CD4-positive, alpha-beta T cell treated with Interleukin-17A for 4 hours (primary cell): ENCODE data around the gene SPACA5.
"Not testable (repeated sequence)": the region's sequence is repeated elsewhere in the genome, so short reads cannot be mapped to it uniquely, and the experiment has no call there.

Experiments used
- DNase-seq: peaks from one replicate; pipeline ENCODE4 v3.0.0-alpha.2; 2020; ENCODE audit warnings: mixed read lengths

Gene SPACA5

GRCh38 chrX:48006688-48007087 lies at the start of gene SPACA5:
SPACA5 (plus strand) TSS chrX:48006988; CDS start chrX:48007803, 815 bp downstream.
- not testable (repeated sequence) for DNase-seq

GRCh38 chrX:47958206-47958605 lies 48.6 kb upstream of the SPACA5 start:
- not testable (repeated sequence) for DNase-seq

GRCh38 chrX:47958761-47959342 lies 47.9 kb upstream of the SPACA5 start:
- peak; percentile 41 for DNase-seq

- DNase-seq = no peak
These were observed 46.4 kb upstream of the SPACA5 start for GRCh38 chrX:47960406-47960805.

- not testable (repeated sequence) for DNase-seq
These were observed 45.0 kb upstream of the SPACA5 start for GRCh38 chrX:47961830-47962229.

GRCh38 chrX:47965526-47965925 lies 41.3 kb upstream of the SPACA5 start:
- DNase-seq = not testable (repeated sequence)

GRCh38 chrX:47973235-47973634 lies 33.6 kb upstream of the SPACA5 start:
- DNase-seq = no peak

- DNase-seq = no peak
These were observed 30.3 kb upstream of the SPACA5 start for GRCh38 chrX:47976254-47977151.

- DNase-seq = peak; percentile 19
These were observed 15.3 kb upstream of the SPACA5 start for GRCh38 chrX:47991263-47992094.

- DNase-seq = no peak
These were observed 14.8 kb upstream of the SPACA5 start for GRCh38 chrX:47992095-47992380.

GRCh38 chrX:47992669-47993068 lies 14.1 kb upstream of the SPACA5 start:
- DNase-seq = no peak

GRCh38 chrX:48001260-48001659 lies 5.5 kb upstream of the SPACA5 start:
- DNase-seq = no peak

- DNase-seq = no peak
These were observed 4.5 kb upstream of the SPACA5 start for GRCh38 chrX:48002319-48002718.

GRCh38 chrX:48002929-48003328 lies 3.9 kb upstream of the SPACA5 start:
- DNase-seq = no peak

- DNase-seq = peak; percentile 27
These were observed 3.4 kb upstream of the SPACA5 start for GRCh38 chrX:48003367-48003757.

- DNase-seq = peak; percentile 93
These were observed 2.9 kb upstream of the SPACA5 start, which contains the start of gene ZNF182 for GRCh38 chrX:48003758-48004457. ZNF182 (minus strand) TSS chrX:48003989; CDS start chrX:48002609, 1,380 bp downstream.

- DNase-seq = not testable (repeated sequence)
These were observed 2.7 kb downstream of the SPACA5 start for GRCh38 chrX:48009445-48009960.

GRCh38 chrX:48016583-48017310 lies 10.0 kb downstream of the SPACA5 start:
- not testable (repeated sequence) for DNase-seq

GRCh38 chrX:48019892-48020291 lies 13.1 kb downstream of the SPACA5 start:
- not testable (repeated sequence) for DNase-seq

- peak; percentile 34 for DNase-seq
These were observed 13.7 kb downstream of the SPACA5 start for GRCh38 chrX:48020472-48020871.

GRCh38 chrX:48021026-48021900 lies 14.5 kb downstream of the SPACA5 start:
- peak; percentile 81 for DNase-seq
